Putamen (tissue), 1 donor: ENCODE data around the gene IQGAP3.

Source experiments
- DNase-seq: peaks from one replicate; pipeline ENCODE4 v3.0.0-alpha.2; 2016; ENCODE audit warnings: low spot score

The IQGAP3 gene

GRCh38 chr1:156509424-156510034 is 62.8 kb downstream of the IQGAP3 start:
- no peak for DNase-seq

GRCh38 chr1:156508955-156509234 is 63.5 kb downstream of the IQGAP3 start:
- no peak for DNase-seq

GRCh38 chr1:156508205-156508954 is 64.0 kb downstream of the IQGAP3 start:
- DNase-seq: no peak

- no peak for DNase-seq
Observed at GRCh38 chr1:156506450-156506849, 65.9 kb downstream of the IQGAP3 start.

GRCh38 chr1:156505679-156506298 is 66.6 kb downstream of the IQGAP3 start:
- DNase-seq: no peak

GRCh38 chr1:156504821-156505678 is 67.3 kb downstream of the IQGAP3 start:
- peak; percentile 99 for DNase-seq

GRCh38 chr1:156504438-156504813 is 67.9 kb downstream of the IQGAP3 start:
- DNase-seq: no peak

- no peak for DNase-seq
Observed at GRCh38 chr1:156503698-156504437, 68.5 kb downstream of the IQGAP3 start.

GRCh38 chr1:156502894-156503697 is 69.3 kb downstream of the IQGAP3 start:
- DNase-seq: peak; percentile 80

- no peak for DNase-seq
Observed at GRCh38 chr1:156502391-156502893, 69.9 kb downstream of the IQGAP3 start.

- peak; percentile 98 for DNase-seq
Observed at GRCh38 chr1:156500793-156501506, 71.4 kb downstream of the IQGAP3 start.

GRCh38 chr1:156500543-156500792 is 71.9 kb downstream of the IQGAP3 start, which contains the start of gene MEF2D:
Gene MEF2D (minus strand): TSS chr1:156500775. CDS start chr1:156483292, 17,483 bp downstream.
- no peak for DNase-seq

GRCh38 chr1:156499842-156500542 is 72.4 kb downstream of the IQGAP3 start:
- DNase-seq: no peak

GRCh38 chr1:156499194-156499841 is 73.0 kb downstream of the IQGAP3 start:
- DNase-seq: no peak

- no peak for DNase-seq
Observed at GRCh38 chr1:156498432-156499193, 73.8 kb downstream of the IQGAP3 start.

- no peak for DNase-seq
Observed at GRCh38 chr1:156497743-156498431, 74.5 kb downstream of the IQGAP3 start.

GRCh38 chr1:156497078-156497742 is 75.2 kb downstream of the IQGAP3 start:
- DNase-seq: no peak
